NT2/D1 (cell line): Measurements from ENCODE around the gene TTC36.
A peak's percentile ranks its signal among the peaks of the same experiment; 100 is the strongest.
"Not testable (repeated sequence)": the region's sequence is repeated elsewhere in the genome, so short reads cannot be mapped to it uniquely, and the experiment has no call there.

ENCODE experiments used
- DNase-seq: peaks from one replicate; pipeline ENCODE4 v3.0.0-alpha.2; 2011; ENCODE audit warnings: low read depth, low spot score
- H3K27me3 ChIP-seq: 2 replicates; pipeline ENCODE4 v1.6.0; 2011; ENCODE audit warnings: mild to moderate bottlenecking; ENCODE audit not compliant: insufficient read length, insufficient read depth
- H3K36me3 ChIP-seq: 2 replicates; pipeline ENCODE4 v1.6.1; 2011; ENCODE audit warnings: mild to moderate bottlenecking, low read length, mixed read lengths; ENCODE audit not compliant: insufficient read depth, insufficient read length
- H3K4me1 ChIP-seq: 2 replicates; pipeline ENCODE4 v1.5.1; 2011; ENCODE audit not compliant: insufficient read depth, insufficient read length
- H3K4me3 ChIP-seq: 2 replicates; pipeline ENCODE4 v1.5.1; 2011; ENCODE audit warnings: low read depth; ENCODE audit not compliant: insufficient read length
- H3K9ac ChIP-seq: 2 replicates; pipeline ENCODE4 v1.6.0; 2011; ENCODE audit warnings: low read depth; ENCODE audit not compliant: insufficient read length
- H3K9me3 ChIP-seq: 2 replicates; pipeline ENCODE4 v1.5.1; 2011; ENCODE audit warnings: mild to moderate bottlenecking, low read length; ENCODE audit not compliant: insufficient read depth
- SUZ12 ChIP-seq: IDR thresholded peaks from 2 replicates; pipeline ENCODE4 v1.6.1; 2011; ENCODE audit not compliant: insufficient read length, insufficient read depth; ENCODE audit errors: extremely low read depth
- YY1 ChIP-seq: IDR thresholded peaks from 2 replicates; pipeline ENCODE4 v1.6.1; 2011; ENCODE audit not compliant: insufficient read length, insufficient read depth
- ZNF274 ChIP-seq: IDR thresholded peaks from 2 replicates; pipeline ENCODE4 v1.6.1; 2011; ENCODE audit warnings: mild to moderate bottlenecking, low read depth, low read length

Gene TTC36

DNA sequence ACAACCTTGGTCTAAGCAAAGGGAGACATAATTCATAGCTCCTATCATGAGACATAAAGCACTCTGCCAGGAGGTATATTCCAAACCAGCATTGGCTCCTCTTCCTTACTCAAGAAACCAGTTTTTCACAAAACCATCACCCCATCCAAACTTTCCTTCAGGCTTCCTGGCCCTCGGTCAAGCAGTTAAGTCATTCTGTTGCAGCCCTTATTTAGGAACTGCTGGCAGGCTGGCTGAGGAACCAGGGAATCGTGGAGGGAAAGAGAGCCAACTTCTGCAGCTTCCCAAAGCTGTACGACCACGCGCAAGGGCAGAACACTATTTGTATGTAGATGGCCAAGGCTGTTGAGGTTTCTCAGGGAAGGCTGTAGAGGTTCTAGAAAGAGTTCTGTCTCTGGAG is 37.8 kb downstream of the TTC36 start:
- Histone ChIP-seq H3K9me3 (no peaks in the 10 kb centered on the region), H3K9ac (no peak overlapping the region), H3K36me3 (no peaks in the 10 kb centered on the region), H3K27me3 (no peaks in the 10 kb centered on the region), H3K4me1 (no peaks in the 10 kb centered on the region), H3K4me3 (no peak overlapping the region)
- DNase-seq: no peak
- TF ChIP-seq YY1 (no peak), ZNF274 (no peak), SUZ12 (no peak)

GRCh38 chr11:118569670-118570069 is 42.4 kb downstream of the TTC36 start:
- no peak for TF ChIP-seq ZNF274
- no peak for TF ChIP-seq SUZ12
- no peak for TF ChIP-seq YY1
- Histone ChIP-seq H3K9me3 (no peaks in the 10 kb centered on the region), H3K4me1 (no peaks in the 10 kb centered on the region), H3K4me3 (no peak overlapping the region), H3K9ac (no peak overlapping the region), H3K36me3 (peaks cover 10% of the 10 kb centered on the region), H3K27me3 (no peaks in the 10 kb centered on the region)
- no peak for DNase-seq

- no peak for TF ChIP-seq YY1
- no peak for TF ChIP-seq ZNF274
- TF ChIP-seq SUZ12: no peak
- DNase-seq: no peak
- Histone ChIP-seq H3K36me3 (peaks cover 13% of the 10 kb centered on the region), H3K9me3 (no peaks in the 10 kb centered on the region), H3K4me1 (no peaks in the 10 kb centered on the region), H3K27me3 (no peaks in the 10 kb centered on the region), H3K4me3 (no peak overlapping the region), H3K9ac (no peak overlapping the region)
Measured at GRCh38 chr11:118570787-118571186, 43.5 kb downstream of the TTC36 start.

DNA sequence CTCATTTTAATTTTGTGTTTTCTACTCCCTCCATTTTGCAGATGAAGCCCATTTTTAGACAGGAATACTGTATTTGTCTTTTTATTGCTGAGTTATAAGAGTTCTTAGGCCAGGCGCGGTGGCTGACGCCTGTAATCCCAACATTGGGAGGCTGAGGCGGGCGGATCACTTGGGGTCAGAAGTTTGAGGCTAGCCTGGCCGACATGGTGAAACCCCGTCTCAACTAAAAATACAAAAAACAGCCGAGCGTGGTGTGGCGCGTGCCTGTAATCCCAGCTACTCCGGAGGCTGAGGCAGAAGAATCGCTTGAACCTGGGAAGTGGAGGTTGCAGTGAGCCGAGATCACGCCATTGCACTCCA is 44.4 kb downstream of the TTC36 start:
- Histone ChIP-seq H3K4me3 (peak overlapping the region; percentile 95), H3K36me3 (peaks cover 17% of the 10 kb centered on the region)
- H3K27me3 ChIP-seq, DNase-seq, H3K9me3 ChIP-seq, H3K9ac ChIP-seq, H3K4me1 ChIP-seq: not testable (repeated sequence)

DNA sequence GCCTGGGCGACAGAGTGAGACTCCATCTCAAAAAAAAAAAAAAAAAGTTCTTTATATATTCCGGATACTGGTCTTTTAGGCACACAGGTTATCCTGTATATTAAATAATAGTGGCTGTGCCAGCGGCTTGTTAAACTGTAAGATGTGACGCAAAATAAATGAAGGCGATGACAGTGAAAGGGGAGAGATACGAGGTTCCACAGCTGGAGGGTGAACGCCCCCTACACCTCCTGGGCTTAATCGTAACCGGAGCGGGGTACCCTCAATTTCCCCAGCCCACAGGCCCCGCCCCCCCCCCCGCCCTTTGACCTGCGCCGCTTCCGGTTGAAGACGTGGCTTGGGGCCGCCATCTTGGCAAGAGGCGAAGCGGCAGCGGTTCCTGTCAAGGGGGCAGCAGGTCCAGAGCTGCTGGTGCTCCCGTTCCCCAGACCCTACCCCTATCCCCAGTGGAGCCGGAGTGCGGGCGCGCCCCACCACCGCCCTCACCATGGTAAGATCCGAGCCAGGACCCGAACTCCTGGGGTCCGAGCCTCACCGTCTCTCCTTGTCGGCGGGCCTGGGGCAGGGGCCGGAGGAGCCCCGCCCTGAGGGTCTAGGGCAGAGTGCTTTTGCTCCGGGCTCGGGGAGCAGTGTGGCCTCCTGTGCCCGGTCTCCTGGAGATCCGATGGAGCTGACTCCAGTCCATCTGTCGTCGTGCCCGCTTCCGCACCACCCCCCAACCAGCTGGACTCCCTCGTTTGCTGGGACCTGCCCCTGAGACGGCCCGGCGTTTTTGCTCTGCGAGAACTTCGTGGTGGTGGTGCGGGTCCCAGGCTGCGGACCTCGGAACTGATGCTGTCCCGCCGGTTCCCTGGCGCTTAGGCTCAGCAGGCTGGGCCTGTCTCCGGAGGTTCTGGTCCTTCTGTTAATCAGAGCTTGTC is 45.0 kb downstream of the TTC36 start, which contains the start of gene ARCN1:
TSS of gene ARCN1 (plus strand) at position 349 of the 920 bp plus-strand sequence. CDS start at position 488, 139 bp downstream.
- Histone ChIP-seq H3K27me3 (no peaks in the 10 kb centered on the region), H3K4me1 (no peaks in the 10 kb centered on the region), H3K4me3 (peak within 1 kb of the TSS; percentile 95), H3K36me3 (peaks cover 23% of the 10 kb centered on the region), H3K9ac (peak within 1 kb of the TSS; percentile 93), H3K9me3 (no peaks in the 10 kb centered on the region)
- peak; percentile 79 for DNase-seq
- peak; percentile 62 for TF ChIP-seq YY1
- TF ChIP-seq SUZ12: no peak

- Histone ChIP-seq H3K9me3 (no peaks in the 10 kb centered on the region), H3K4me3 (peak overlapping the region; percentile 95), H3K9ac (peak overlapping the region; percentile 93), H3K27me3 (no peaks in the 10 kb centered on the region), H3K4me1 (no peaks in the 10 kb centered on the region), H3K36me3 (peaks cover 25% of the 10 kb centered on the region)
- TF ChIP-seq ZNF274 (no peak), SUZ12 (no peak), YY1 (no peak)
- DNase-seq: no peak
Measured at GRCh38 chr11:118572981-118573550, 45.8 kb downstream of the TTC36 start.

DNA sequence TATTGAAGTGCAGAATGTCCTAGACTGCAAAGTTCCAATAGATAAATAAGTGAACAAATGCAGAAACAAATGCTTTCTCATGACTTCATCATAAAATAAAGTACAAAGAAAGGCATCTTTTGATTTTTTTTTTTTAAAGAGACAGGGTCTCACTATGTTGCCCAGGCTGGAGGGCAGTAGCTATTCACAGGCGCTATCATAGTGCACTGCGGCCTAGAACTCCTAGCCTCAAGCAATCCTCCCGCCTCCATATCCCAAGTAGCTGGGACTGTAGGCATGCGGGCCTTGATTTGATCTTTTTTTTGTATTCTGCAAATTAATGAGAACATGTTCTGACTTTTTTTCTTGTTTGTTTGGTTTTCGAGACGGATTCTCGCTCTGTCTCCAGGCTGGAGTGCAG is 47.4 kb downstream of the TTC36 start:
- Histone ChIP-seq H3K9me3 (no peaks in the 10 kb centered on the region), H3K9ac (no peak overlapping the region), H3K4me1 (no peaks in the 10 kb centered on the region), H3K27me3 (no peaks in the 10 kb centered on the region), H3K36me3 (peaks cover 25% of the 10 kb centered on the region), H3K4me3 (no peak overlapping the region)
- DNase-seq: no peak
- TF ChIP-seq SUZ12 (no peak), YY1 (no peak), ZNF274 (no peak)

DNA sequence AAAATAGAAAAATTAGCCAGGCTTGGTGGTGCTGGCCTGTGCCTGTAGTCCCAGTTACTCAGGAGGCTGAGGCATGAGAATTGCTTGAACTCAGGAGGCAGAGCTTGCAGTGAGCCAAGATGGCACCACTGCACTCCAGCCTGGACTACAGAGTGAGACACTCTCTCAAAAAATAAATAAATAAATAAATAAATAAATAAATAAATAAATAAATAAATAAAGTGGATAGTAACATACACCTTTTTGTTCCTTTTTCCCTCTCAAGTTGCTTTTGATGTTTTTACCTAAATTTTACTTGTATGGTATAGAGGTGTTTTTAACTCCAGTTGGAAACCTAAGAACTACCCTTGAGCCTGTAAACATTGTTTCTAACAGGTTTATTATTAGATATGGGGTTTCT is 50.7 kb downstream of the TTC36 start:
- not testable (repeated sequence) for H3K27me3 ChIP-seq, H3K9ac ChIP-seq, H3K4me1 ChIP-seq, H3K9me3 ChIP-seq, H3K4me3 ChIP-seq, DNase-seq
- H3K36me3 ChIP-seq: peaks cover 45% of the 10 kb centered on the region
